Measurements from ENCODE around the gene FAM180B.
"Not testable (repeated sequence)": the region's sequence is repeated elsewhere in the genome, so short reads cannot be mapped to it uniquely, and the experiment has no call there.

- not testable (repeated sequence) for TF ChIP-seq CTCF, POLR2A (IDR thresholded peaks at IDR 0.05)
Observed at GRCh38 chr11:47557004-47557403, 29.5 kb upstream of the FAM180B start.

Data from adrenal gland (tissue), 5 donors.